HL-60 (cell line): ENCODE results near the gene RECK.

ENCODE experiments used
- CTCF ChIP-seq: IDR thresholded peaks from one replicate; pipeline ENCODE4 v1.5.1; 2011; ENCODE audit warnings: low read length, control low read depth, inconsistent platforms; ENCODE audit not compliant: insufficient read depth
- REST ChIP-seq: IDR thresholded peaks from 2 replicates; pipeline ENCODE4 v1.6.1; 2012; ENCODE audit warnings: low read depth; ENCODE audit not compliant: insufficient replicate concordance

GRCh38 chr9:36082931-36083330 is 46.2 kb downstream of the RECK start:
- no peak for TF ChIP-seq CTCF
- no peak for TF ChIP-seq REST
